ENCODE results near the gene ZBTB20.

ZBTB20 gene

GRCh38 chr3:114756506-114757279, 390.4 kb downstream of the ZBTB20 start:
- DNase-seq, result peak; percentile 66

GRCh38 chr3:114746502-114746901, 400.6 kb downstream of the ZBTB20 start:
- DNase-seq, result no peak

DNA sequence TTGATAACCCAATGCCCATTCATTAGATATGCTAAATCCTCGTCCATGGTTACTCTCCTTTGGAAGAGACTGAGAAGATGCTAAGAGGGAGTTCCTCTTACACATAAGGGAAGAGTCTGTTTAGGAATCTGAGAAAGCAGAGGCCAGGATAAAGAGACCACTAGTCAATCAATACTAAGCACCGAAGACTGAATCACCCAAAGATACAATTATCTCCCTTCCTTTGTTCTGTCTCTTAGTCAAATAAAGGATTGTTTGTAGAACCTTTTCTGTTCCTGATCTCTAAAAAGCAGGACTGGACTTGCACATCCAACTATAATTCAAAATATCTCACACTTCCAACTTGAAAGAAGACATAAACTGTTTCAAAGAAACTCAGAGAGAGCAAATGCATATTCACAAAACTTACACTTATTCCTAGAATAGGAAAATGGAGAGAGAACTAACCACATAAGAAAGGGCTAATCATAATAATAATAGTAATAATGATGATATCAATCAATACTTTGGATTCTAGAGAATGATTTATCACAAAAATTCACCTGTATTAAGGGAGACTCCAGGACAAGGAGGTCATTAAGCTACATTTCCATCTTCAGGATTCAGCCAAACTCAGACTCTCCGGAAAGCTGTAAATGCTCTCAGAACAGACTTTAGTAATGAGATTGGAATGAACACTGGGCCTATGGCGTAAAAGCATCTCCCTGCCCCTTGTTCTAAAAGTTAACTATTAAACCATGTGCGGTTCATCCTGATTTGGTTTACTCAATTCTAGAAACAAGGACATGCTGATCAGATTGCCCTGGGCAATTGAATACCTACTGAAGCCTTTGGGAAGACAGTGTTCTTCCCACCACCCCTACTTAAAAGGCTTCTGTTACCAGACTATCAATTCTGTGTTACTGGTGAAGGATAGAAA, 401.5 kb downstream of the ZBTB20 start:
- DNase-seq, result peak; percentile 80

GRCh38 chr3:114743746-114744485, 403.2 kb downstream of the ZBTB20 start:
- no peak for DNase-seq

DNA sequence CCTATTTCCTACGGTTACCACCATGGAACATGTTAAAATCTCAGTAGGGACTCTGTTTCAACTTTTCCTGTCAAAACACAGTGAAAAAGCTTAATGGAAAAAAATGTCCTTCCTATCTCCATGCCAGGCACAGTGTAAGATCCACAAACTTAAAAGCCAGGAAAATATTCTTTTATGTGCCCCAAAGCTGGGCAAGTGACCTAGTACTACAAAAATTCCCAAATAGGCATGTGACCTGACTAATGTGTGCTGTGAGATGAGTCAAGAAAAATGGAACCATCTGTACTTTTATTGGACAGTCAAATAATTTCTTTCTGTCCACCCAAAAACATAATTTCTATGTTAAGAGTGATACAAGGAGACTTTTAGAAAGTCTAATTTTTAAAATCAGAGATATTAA, 406.0 kb downstream of the ZBTB20 start:
- peak; percentile 55 for DNase-seq

- DNase-seq, result no peak
These were observed 407.5 kb downstream of the ZBTB20 start for GRCh38 chr3:114739627-114740026.

DNA sequence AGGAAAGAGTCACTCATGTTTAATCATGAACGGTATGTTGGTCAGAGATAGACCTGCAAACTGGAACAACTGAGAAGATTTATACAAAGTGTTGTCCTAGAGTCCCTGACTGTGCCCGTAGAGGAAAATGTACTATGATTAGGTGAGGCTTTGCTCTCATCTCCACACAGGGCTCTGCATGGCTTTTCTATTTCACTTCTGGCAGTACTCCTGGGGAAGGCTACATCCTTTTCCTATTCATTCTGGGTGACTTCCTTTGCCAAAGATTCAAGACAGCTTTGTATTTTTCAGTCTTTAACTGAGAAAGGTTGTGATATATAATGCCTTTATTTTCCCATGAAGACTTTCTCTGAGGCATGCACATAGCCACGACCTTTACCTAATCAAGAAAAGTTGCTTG, 414.7 kb downstream of the ZBTB20 start:
- DNase-seq, result no peak

- no peak for DNase-seq
These were observed 416.7 kb downstream of the ZBTB20 start for GRCh38 chr3:114730397-114730796.

GRCh38 chr3:114727373-114727772, 419.7 kb downstream of the ZBTB20 start:
- no peak for DNase-seq

DNA sequence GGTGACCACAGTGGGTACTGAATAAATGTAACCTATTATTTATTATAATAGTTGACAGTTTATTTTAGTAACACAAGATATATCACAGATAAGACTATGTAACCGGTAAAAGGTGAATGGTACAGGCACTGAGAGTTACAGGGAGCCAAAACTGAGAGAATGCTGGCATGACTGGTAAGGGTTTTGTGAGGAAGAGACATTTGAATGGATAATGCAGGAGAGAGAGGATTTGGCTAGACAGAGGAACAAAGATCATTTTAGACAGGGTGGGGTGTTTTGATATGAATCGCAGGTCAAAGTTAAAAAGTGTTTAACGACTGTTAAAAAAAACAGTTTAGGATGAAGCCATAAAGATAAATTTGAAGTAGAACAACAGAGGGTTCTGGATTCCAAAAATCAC, 421.1 kb downstream of the ZBTB20 start:
- DNase-seq, result no peak

- DNase-seq, result no peak
These were observed 424.6 kb downstream of the ZBTB20 start for GRCh38 chr3:114722530-114722929.

GRCh38 chr3:114721864-114722263, 425.2 kb downstream of the ZBTB20 start:
- DNase-seq, result no peak

DNA sequence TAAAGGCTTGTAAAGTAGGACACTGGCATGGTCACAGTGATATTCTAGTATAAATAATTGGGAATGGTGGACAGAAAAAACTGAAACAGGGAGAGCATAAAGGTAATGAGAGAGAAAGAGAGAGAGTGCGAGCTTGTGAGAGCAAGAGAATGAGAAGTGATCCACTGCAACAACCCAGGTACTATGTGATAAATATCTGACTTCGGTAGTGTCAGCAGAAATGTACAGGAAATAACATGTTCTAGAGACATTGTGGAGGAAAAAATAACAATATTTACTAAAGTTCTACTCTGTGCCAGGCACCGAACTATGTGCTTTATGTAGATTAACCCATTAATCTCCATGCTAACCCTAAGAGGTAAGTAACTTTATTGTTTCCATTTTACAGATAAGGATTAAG, 425.9 kb downstream of the ZBTB20 start:
- DNase-seq, result no peak

DNA sequence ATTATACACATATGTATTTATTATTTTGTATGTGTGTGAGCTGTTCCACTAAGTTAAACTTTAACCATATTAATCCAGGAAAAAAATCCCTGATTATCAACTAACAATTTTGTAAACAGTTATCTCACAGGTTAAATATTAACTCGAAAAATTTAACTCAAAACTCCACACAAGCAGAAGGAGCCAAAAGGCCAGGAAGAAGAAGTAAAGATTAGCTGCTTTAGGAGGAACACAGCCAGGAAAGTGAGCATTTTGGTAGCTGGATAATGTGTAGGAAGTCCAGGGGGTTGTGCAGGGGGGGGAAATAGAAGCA, 428.2 kb downstream of the ZBTB20 start:
- no peak for DNase-seq

- no peak for DNase-seq
These were observed 428.8 kb downstream of the ZBTB20 start for GRCh38 chr3:114718071-114718897.

GRCh38 chr3:114716916-114717315, 430.2 kb downstream of the ZBTB20 start:
- no peak for DNase-seq

DNA sequence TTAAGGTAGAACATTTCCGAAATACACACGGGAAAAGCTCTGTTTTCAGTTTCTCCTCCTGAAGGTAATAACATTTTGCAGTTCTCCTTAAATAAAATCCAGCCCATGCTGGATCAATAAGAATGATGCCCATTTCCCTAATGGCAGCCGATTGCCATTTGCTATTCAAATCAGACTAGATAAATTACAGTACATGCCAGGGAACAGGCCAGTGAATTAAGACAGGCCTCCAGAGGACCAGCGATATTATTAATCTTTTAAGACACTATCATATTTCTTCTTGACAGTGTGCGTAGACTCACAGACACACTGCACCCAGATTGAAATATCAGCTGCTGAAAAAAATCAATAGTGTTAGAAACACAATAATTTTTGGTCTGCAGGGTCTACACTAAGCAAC, 431.0 kb downstream of the ZBTB20 start:
- DNase-seq, result no peak

DNA sequence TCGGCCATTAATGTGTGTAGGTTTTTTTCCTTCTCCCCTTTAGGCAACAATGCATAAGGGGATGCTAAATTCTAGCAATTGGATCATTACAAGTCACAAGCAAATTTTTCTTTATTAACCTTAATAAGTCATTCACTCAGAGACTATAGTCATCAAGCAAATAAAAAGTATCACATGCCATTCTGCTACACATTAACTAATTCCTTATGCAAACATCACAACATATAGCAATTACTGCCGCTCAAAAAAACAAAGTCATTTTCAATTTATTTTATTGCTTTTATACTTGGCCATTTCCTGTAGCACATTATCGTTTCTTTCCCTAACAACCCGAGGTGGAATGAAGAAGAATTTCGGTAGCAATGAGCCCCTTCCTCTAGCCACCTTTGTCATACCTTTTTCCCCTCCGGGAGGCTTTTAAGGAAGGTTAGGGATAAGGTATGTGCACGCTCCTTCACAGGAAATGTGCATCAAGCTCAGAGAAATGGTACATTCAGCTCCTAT, 432.1 kb downstream of the ZBTB20 start:
- no peak for DNase-seq

- no peak for DNase-seq
These were observed 432.9 kb downstream of the ZBTB20 start for GRCh38 chr3:114714237-114714636.

DNA sequence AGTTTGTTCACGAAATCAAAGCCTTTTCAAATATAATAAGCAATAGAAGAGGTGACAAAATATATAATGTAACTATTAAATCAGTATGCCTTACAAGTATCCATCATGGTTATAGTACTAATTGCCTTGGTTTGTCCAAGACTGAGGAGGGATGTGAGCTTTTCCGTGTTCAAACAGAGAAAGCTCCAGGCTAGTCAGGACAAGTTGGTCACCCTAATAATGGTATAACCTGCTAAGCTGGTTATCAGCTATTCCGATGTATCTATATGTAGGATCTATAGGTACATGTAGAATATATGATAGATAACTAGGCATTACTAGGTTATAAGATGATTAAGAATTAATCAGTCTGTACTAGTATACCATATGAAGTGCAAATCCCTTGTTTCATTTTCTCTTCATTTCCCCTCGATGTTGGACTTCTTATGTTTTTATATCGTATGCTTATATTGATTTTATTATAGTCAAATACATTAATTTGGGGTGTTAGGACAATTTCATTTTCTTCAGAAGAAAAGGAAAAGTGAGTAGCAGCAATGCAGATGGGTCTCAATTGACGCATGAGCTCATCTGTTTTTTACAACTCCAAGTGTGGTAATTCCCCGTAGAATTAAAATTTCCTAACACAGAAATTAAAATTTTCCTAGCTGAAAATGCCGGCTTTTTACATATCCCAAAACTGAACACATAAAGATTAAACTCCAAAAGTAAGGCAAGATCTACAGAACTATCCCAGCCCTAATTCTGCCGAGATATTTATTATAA, 434.2 kb downstream of the ZBTB20 start:
- no peak for DNase-seq

DNA sequence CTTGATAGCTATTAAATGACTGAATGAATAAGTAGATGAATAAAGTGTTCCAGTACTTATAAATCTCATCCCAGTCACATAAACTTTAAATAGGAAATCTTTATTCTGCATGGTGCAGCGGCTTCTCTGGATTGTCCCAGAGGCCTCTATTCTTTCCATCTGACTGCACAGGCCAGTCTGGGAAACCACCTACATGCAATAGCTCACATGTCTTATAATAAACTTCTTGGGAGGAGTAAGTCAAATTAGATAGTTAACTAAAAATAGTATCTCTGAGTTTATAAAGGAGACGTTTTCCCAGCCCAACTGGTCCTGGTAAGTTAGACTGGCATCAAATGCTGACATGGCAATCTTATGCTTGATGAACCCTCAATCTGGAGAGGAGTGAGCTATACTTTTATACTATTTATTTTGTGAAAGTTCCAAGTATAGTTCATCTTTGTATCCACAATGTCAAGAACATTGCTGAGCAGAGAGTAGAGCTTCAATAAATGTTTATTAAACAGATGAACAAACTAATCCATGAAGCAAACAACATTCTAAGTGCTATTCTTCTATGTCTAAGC, 435.7 kb downstream of the ZBTB20 start:
- DNase-seq, result no peak
